Activated T-cell treated with anti-CD3 and anti-CD28 coated beads, Interleukin-2, amount 50 U/mL, for 4 hours (primary cell): ENCODE results near the gene MTAP. TPM values are rescaled to one million over a fixed set of nuclear protein-coding genes. Genes with fewer than 3 reads are reported as not detected.

Experiments
- ATAC-seq, 2 donors: fragments of 200-7000 bp; cut with Tn5 transposase; one replicate each; pipeline ENCODE4 v1.10.0; 2021
- DNase-seq: peaks from one replicate; pipeline ENCODE4 v3.0.0-alpha.2; 2020
- H3K27me3 Mint-ChIP-seq: one replicate; pipeline ENCODE4 v1.8.0; 2021; ENCODE audit warnings: low read depth, mixed read lengths
- H3K36me3 Mint-ChIP-seq: one replicate; pipeline ENCODE4 v1.8.0; 2022; ENCODE audit warnings: mixed read lengths; ENCODE audit not compliant: insufficient read depth
- H3K4me1 Mint-ChIP-seq: one replicate; pipeline ENCODE4 v1.8.0; 2021; ENCODE audit warnings: low read depth, mixed read lengths
- H3K4me3 Mint-ChIP-seq: one replicate; pipeline ENCODE4 v1.8.0; 2021; ENCODE audit warnings: mild to moderate bottlenecking, moderate library complexity, mixed read lengths
- H3K9me3 Mint-ChIP-seq: one replicate; pipeline ENCODE4 v1.8.0; 2021; ENCODE audit warnings: mixed read lengths
- total RNA-seq, 3 donors: library from RNA; stranded (reverse); gene quantifications; one replicate each; pipeline ENCODE4 v1.2.1, GENCODE V29; 2021

MTAP gene
- total RNA-seq, 3 donors from 2014 or later: 73.2 to 78.1 (median 76.3) TPM

- Mint-ChIP-seq H3K9me3 (peaks cover 16% of the 10 kb centered on the region), H3K4me3 (no peak overlapping the region), H3K4me1 (peaks cover 27% of the 10 kb centered on the region), H3K27me3 (peaks cover 93% of the 10 kb centered on the region), H3K36me3 (peaks cover 2% of the 10 kb centered on the region)
- DNase-seq (no peak), ATAC-seq (no peak)
Measured at GRCh38 chr9:21969011-21969940, 166.8 kb downstream of the MTAP start.

GRCh38 chr9:21969951-21970799 is 167.7 kb downstream of the MTAP start:
- no peak for DNase-seq
- Mint-ChIP-seq H3K27me3 (peaks cover 93% of the 10 kb centered on the region), H3K36me3 (peaks cover 2% of the 10 kb centered on the region), H3K4me1 (peaks cover 28% of the 10 kb centered on the region), H3K4me3 (peak overlapping the region; percentile 38), H3K9me3 (peaks cover 16% of the 10 kb centered on the region)
- ATAC-seq: no peak

- Mint-ChIP-seq H3K4me3 (peak overlapping the region; percentile 21), H3K36me3 (peaks cover 2% of the 10 kb centered on the region), H3K27me3 (peaks cover 93% of the 10 kb centered on the region), H3K9me3 (peaks cover 16% of the 10 kb centered on the region), H3K4me1 (peaks cover 24% of the 10 kb centered on the region)
- no peak for ATAC-seq
- DNase-seq: no peak
Measured at GRCh38 chr9:21970800-21971640, 168.6 kb downstream of the MTAP start.

- peaks cover 13% of the 10 kb centered on the region for H3K9me3 Mint-ChIP-seq
- H3K4me1 Mint-ChIP-seq: peaks cover 24% of the 10 kb centered on the region
Measured at GRCh38 chr9:21972361-21972760, 169.9 kb downstream of the MTAP start.

GRCh38 chr9:21974343-21974721 is 171.9 kb downstream of the MTAP start:
- peak overlapping the region; percentile 79 for H3K4me3 Mint-ChIP-seq
- peaks cover 90% of the 10 kb centered on the region for H3K27me3 Mint-ChIP-seq
- DNase-seq: no peak
- peaks cover 2% of the 10 kb centered on the region for H3K36me3 Mint-ChIP-seq
- peaks cover 16% of the 10 kb centered on the region for H3K4me1 Mint-ChIP-seq
- no peak for ATAC-seq
- H3K9me3 Mint-ChIP-seq: peaks cover 7% of the 10 kb centered on the region

More at GRCh38 chr9:21972361-21972760, 169.9 kb downstream of the MTAP start:
- DNase-seq (no peak), ATAC-seq (no peak)
- no peak overlapping the region for H3K4me3 Mint-ChIP-seq
- peaks cover 94% of the 10 kb centered on the region for H3K27me3 Mint-ChIP-seq
- peaks cover 2% of the 10 kb centered on the region for H3K36me3 Mint-ChIP-seq

GRCh38 chr9:21974722-21975409 is 172.4 kb downstream of the MTAP start:
- H3K4me1 Mint-ChIP-seq: peaks cover 15% of the 10 kb centered on the region
- DNase-seq (peak; percentile 48), ATAC-seq (peak; percentile 65 to 78)
- peaks cover 90% of the 10 kb centered on the region for H3K27me3 Mint-ChIP-seq
- H3K9me3 Mint-ChIP-seq: peaks cover 6% of the 10 kb centered on the region
- peak overlapping the region; percentile 79 for H3K4me3 Mint-ChIP-seq
- peaks cover 2% of the 10 kb centered on the region for H3K36me3 Mint-ChIP-seq

GRCh38 chr9:21976334-21976875 is 174.0 kb downstream of the MTAP start:
- Mint-ChIP-seq H3K4me3 (no peak overlapping the region), H3K9me3 (no peaks in the 10 kb centered on the region), H3K27me3 (peaks cover 83% of the 10 kb centered on the region), H3K4me1 (peaks cover 13% of the 10 kb centered on the region), H3K36me3 (no peaks in the 10 kb centered on the region)
- ATAC-seq (no peak), DNase-seq (no peak)

- no peak for ATAC-seq
- H3K36me3 Mint-ChIP-seq: no peaks in the 10 kb centered on the region
- no peaks in the 10 kb centered on the region for H3K9me3 Mint-ChIP-seq
- no peak overlapping the region for H3K4me3 Mint-ChIP-seq
- DNase-seq: no peak
- no peaks in the 10 kb centered on the region for H3K4me1 Mint-ChIP-seq
- H3K27me3 Mint-ChIP-seq: peaks cover 65% of the 10 kb centered on the region
Measured at GRCh38 chr9:21982391-21982790, 180.0 kb downstream of the MTAP start.

GRCh38 chr9:21982861-21983560 is 180.6 kb downstream of the MTAP start:
- Mint-ChIP-seq H3K4me3 (no peak overlapping the region), H3K9me3 (no peaks in the 10 kb centered on the region), H3K36me3 (no peaks in the 10 kb centered on the region), H3K4me1 (peaks cover 1% of the 10 kb centered on the region), H3K27me3 (peaks cover 65% of the 10 kb centered on the region)
- no peak for ATAC-seq
- DNase-seq: no peak

GRCh38 chr9:21983561-21983935 is 181.1 kb downstream of the MTAP start:
- Mint-ChIP-seq H3K27me3 (peaks cover 68% of the 10 kb centered on the region), H3K36me3 (no peaks in the 10 kb centered on the region), H3K4me3 (no peak overlapping the region), H3K4me1 (peaks cover 1% of the 10 kb centered on the region), H3K9me3 (no peaks in the 10 kb centered on the region)
- DNase-seq (no peak), ATAC-seq (no peak)

GRCh38 chr9:21984101-21984500 is 181.7 kb downstream of the MTAP start:
- Mint-ChIP-seq H3K36me3 (no peaks in the 10 kb centered on the region), H3K27me3 (peaks cover 67% of the 10 kb centered on the region), H3K9me3 (no peaks in the 10 kb centered on the region), H3K4me3 (no peak overlapping the region), H3K4me1 (peaks cover 1% of the 10 kb centered on the region)
- DNase-seq (no peak), ATAC-seq (no peak)

- no peaks in the 10 kb centered on the region for H3K9me3 Mint-ChIP-seq
- peaks cover 67% of the 10 kb centered on the region for H3K27me3 Mint-ChIP-seq
- H3K4me3 Mint-ChIP-seq: no peak overlapping the region
- peaks cover 1% of the 10 kb centered on the region for H3K4me1 Mint-ChIP-seq
- ATAC-seq (no peak), DNase-seq (no peak)
- H3K36me3 Mint-ChIP-seq: peaks cover 2% of the 10 kb centered on the region
Measured at GRCh38 chr9:21985964-21986667, 183.7 kb downstream of the MTAP start.
